ENCODE data around the gene FOXR1. TPM values are rescaled to one million over a fixed set of nuclear protein-coding genes. Genes with fewer than 3 reads are reported as not detected.

The FOXR1 gene
- total and polyA plus RNA-seq, 10 donors, result not detected

GRCh38 chr11:119026970-119027369, 55.4 kb downstream of the FOXR1 start:
- intact Hi-C loops (cut with DNase I; ENCODE audit: low total_unique reads), result no loop called here

GRCh38 chr11:119027561-119028345, 56.2 kb downstream of the FOXR1 start:
- WGBS, 5 donors, result 95 to 100% (median 96%) methylated on average over 8 to 9 of the region's 9 CpGs
- no peaks in the 10 kb centered on the region for H3K9me3 ChIP-seq
- peaks cover 0 to 58% (median 32%) of the 10 kb centered on the region in 6 donors for H3K36me3 ChIP-seq
- no peaks in the 10 kb centered on the region for H3K27me3 ChIP-seq (replicated peaks in 1 of 7)
- peaks cover 14 to 68% (median 43%) of the 10 kb centered on the region in 6 donors for H3K4me1 ChIP-seq
- peak; percentile 72 for DNase-seq
- H3K4me3 ChIP-seq, result no peak overlapping the region
- intact Hi-C loops (cut with DNase I; ENCODE audit: low total_unique reads), result no loop called here
- peak overlapping the region in 2 of 8 donors; percentile 14 to 24 for H3K27ac ChIP-seq
- TF ChIP-seq POLR2AphosphoS5 (IDR thresholded peaks at IDR 0.05), result no peak
- no peak for TF ChIP-seq POLR2A (IDR thresholded peaks at IDR 0.05)
- no peak for TF ChIP-seq CTCF (IDR thresholded peaks at IDR 0.05 in 8 of 11, conservative IDR thresholded peaks at IDR 0.05 in 3 of 11)

More at GRCh38 chr11:119026970-119027369, 55.4 kb downstream of the FOXR1 start:
- Histone ChIP-seq H3K27ac (peak overlapping the region in 2 of 8 donors; percentile 76 to 77), H3K4me3 (no peak overlapping the region), H3K4me1 (peaks cover 14 to 71% (median 46%) of the 10 kb centered on the region in 6 donors), H3K36me3 (peaks cover 0 to 66% (median 39%) of the 10 kb centered on the region in 6 donors), H3K27me3 (replicated peaks in 1 of 7) (no peaks in the 10 kb centered on the region), H3K9me3 (no peaks in the 10 kb centered on the region)
- TF ChIP-seq POLR2AphosphoS5 (IDR thresholded peaks at IDR 0.05) (no peak), POLR2A (IDR thresholded peaks at IDR 0.05) (no peak), CTCF (IDR thresholded peaks at IDR 0.05 in 8 of 11, conservative IDR thresholded peaks at IDR 0.05 in 3 of 11) (no peak)
- 93 to 100% (median 97%) methylated on average over 2 of the region's 2 CpGs for WGBS, 5 donors
- DNase-seq, result peak; percentile 53

GRCh38 chr11:119028346-119029068, 56.9 kb downstream of the FOXR1 start:
- TF ChIP-seq POLR2A (IDR thresholded peaks at IDR 0.05) (no peak), CTCF (IDR thresholded peaks at IDR 0.05 in 8 of 11, conservative IDR thresholded peaks at IDR 0.05 in 3 of 11) (no peak), POLR2AphosphoS5 (IDR thresholded peaks at IDR 0.05) (no peak)
- Histone ChIP-seq H3K27ac (peak overlapping the region in 3 of 8 donors; percentile 81 to 87 (median 85)), H3K9me3 (no peaks in the 10 kb centered on the region), H3K27me3 (replicated peaks in 1 of 7) (no peaks in the 10 kb centered on the region), H3K4me1 (peaks cover 14 to 62% (median 41%) of the 10 kb centered on the region in 6 donors), H3K4me3 (no peak overlapping the region), H3K36me3 (peaks cover 0 to 51% (median 24%) of the 10 kb centered on the region in 6 donors)
- 62 to 92% (median 87%) methylated on average over 5 to 9 of the region's 9 CpGs for WGBS, 5 donors
- DNase-seq, result peak; percentile 64
- intact Hi-C loops (cut with DNase I; ENCODE audit: low total_unique reads), result no loop called here

GRCh38 chr11:119029069-119029339, 57.4 kb downstream of the FOXR1 start:
- TF ChIP-seq POLR2AphosphoS5 (IDR thresholded peaks at IDR 0.05), result no peak
- TF ChIP-seq POLR2A (IDR thresholded peaks at IDR 0.05), result no peak
- TF ChIP-seq CTCF (IDR thresholded peaks at IDR 0.05 in 8 of 11, conservative IDR thresholded peaks at IDR 0.05 in 3 of 11), result no peak
- intact Hi-C loops (cut with DNase I; ENCODE audit: low total_unique reads), result no loop called here
- Histone ChIP-seq H3K4me3 (peak overlapping the region in 2 of 8 donors; percentile 77 to 83), H3K4me1 (peaks cover 14 to 57% (median 40%) of the 10 kb centered on the region in 6 donors), H3K9me3 (no peaks in the 10 kb centered on the region), H3K27me3 (replicated peaks in 1 of 7) (no peaks in the 10 kb centered on the region), H3K36me3 (peaks cover 0 to 46% (median 20%) of the 10 kb centered on the region in 6 donors), H3K27ac (peak overlapping the region in 6 of 8 donors; percentile 26 to 87 (median 80))
- DNase-seq, result peak; percentile 48
- 70 to 95% (median 93%) methylated on average over 1 of the region's 1 CpG for WGBS, 5 donors
